GM23338 (cell line): ENCODE results near the gene MAST4. TPM values are rescaled to one million over a fixed set of nuclear protein-coding genes. Genes with fewer than 3 reads are reported as not detected.

Experiments used
- ATAC-seq: fragments of 200-7000 bp; cut with Tn5 transposase; 3 replicates; pipeline ENCODE4 v1.9.1; 2020
- DNase-seq: peaks from one replicate; pipeline ENCODE4 v3.0.0-alpha.2; 2015; ENCODE audit warnings: low spot score
- H2AFZ ChIP-seq: fragments of 200-600 bp; sonication (generic); 2 replicates; pipeline ENCODE4 v1.8.0; 2016; ENCODE audit warnings: antibody characterized with exemption, mild to moderate bottlenecking, moderate library complexity
- H3F3A ChIP-seq: fragments of 200-600 bp; sonication (generic); replicated peaks from 2 replicates; pipeline ENCODE4 v1.8.0; 2017; ENCODE audit warnings: antibody characterized with exemption, mixed run types, low read depth
- H3K27ac ChIP-seq: fragments of 200-600 bp; sonication (generic); 2 replicates; pipeline ENCODE4 v1.6.1; 2016; ENCODE audit warnings: low read depth
- H3K27me3 ChIP-seq: fragments of 200-600 bp; sonication (generic); 2 replicates; pipeline ENCODE4 v1.8.0; 2016; ENCODE audit warnings: mild to moderate bottlenecking, mixed run types, moderate library complexity; ENCODE audit not compliant: insufficient read depth
- H3K36me3 ChIP-seq: fragments of 200-600 bp; sonication (generic); 2 replicates; pipeline ENCODE4 v1.8.0; 2016; ENCODE audit warnings: mild to moderate bottlenecking; ENCODE audit not compliant: insufficient read depth
- H3K4me1 ChIP-seq: fragments of 200-600 bp; sonication (generic); 2 replicates; pipeline ENCODE4 v1.8.0; 2016; ENCODE audit warnings: mild to moderate bottlenecking, moderate library complexity; ENCODE audit not compliant: insufficient read depth
- H3K4me2 ChIP-seq: fragments of 200-600 bp; sonication (generic); 2 replicates; pipeline ENCODE4 v1.7.1; 2017; ENCODE audit warnings: mixed run types
- H3K4me3 ChIP-seq: fragments of 200-600 bp; sonication (generic); 2 replicates; pipeline ENCODE4 v1.6.1; 2016; ENCODE audit warnings: mixed run types
- H3K79me2 ChIP-seq: fragments of 200-600 bp; sonication (generic); replicated peaks from 2 replicates; pipeline ENCODE4 v1.8.0; 2017; ENCODE audit warnings: mild to moderate bottlenecking; ENCODE audit not compliant: insufficient read depth
- H3K9me2 ChIP-seq: fragments of 200-600 bp; sonication (generic); 2 replicates; pipeline ENCODE4 v1.8.0; 2017; ENCODE audit not compliant: insufficient read depth
- H4K20me1 ChIP-seq: fragments of 200-600 bp; sonication (generic); replicated peaks from 2 replicates; pipeline ENCODE4 v1.8.0; 2017; ENCODE audit warnings: mild to moderate bottlenecking; ENCODE audit not compliant: insufficient read depth
- H3K27ac Mint-ChIP-seq: 2 replicates; pipeline ENCODE4 v1.8.0; 2020; ENCODE audit warnings: inconsistent platforms, mild to moderate bottlenecking, moderate library complexity, mixed read lengths
- H3K27me3 Mint-ChIP-seq: 3 replicates; pipeline ENCODE4 v1.8.0; 2022; ENCODE audit warnings: low read depth, mild to moderate bottlenecking, moderate library complexity, mixed read lengths, inconsistent platforms; ENCODE audit not compliant: insufficient read depth, poor library complexity
- H3K36me3 Mint-ChIP-seq: 3 replicates; pipeline ENCODE4 v1.8.0; 2021; ENCODE audit warnings: low read depth, mild to moderate bottlenecking, inconsistent platforms, moderate library complexity, mixed read lengths
- H3K4me1 Mint-ChIP-seq: 3 replicates; pipeline ENCODE4 v1.8.0; 2020; ENCODE audit warnings: mild to moderate bottlenecking, inconsistent platforms, mixed read lengths
- H3K4me3 Mint-ChIP-seq: 3 replicates; pipeline ENCODE4 v1.8.0; 2021; ENCODE audit warnings: moderate library complexity, mild to moderate bottlenecking, inconsistent platforms, mixed read lengths
- H3K9me3 Mint-ChIP-seq: 3 replicates; pipeline ENCODE4 v1.8.0; 2020; ENCODE audit warnings: moderate library complexity, mild to moderate bottlenecking, inconsistent platforms, mixed read lengths
- CREB1 ChIP-seq: fragments of 250-450 bp; sonication (Bioruptor Pico); IDR thresholded peaks from 2 replicates; pipeline ENCODE4 v1.5.0; 2020; ENCODE audit warnings: low read depth, mild to moderate bottlenecking, moderate library complexity
- CTCF ChIP-seq, 2 experiments: fragments of 200-600 bp in 1 of 2; sonication (generic) in 1 of 2; conservative IDR thresholded peaks; 2 replicates each; pipeline versions ENCODE4 v1.5.1 to v1.6.1; 2016 to 2017; ENCODE audit warnings: antibody characterized with exemption in 2 of 2, low read depth in 2 of 2, mild to moderate bottlenecking in 2 of 2, moderate library complexity in 1 of 2
- ETS1 ChIP-seq: IDR thresholded peaks from 2 replicates; pipeline ENCODE4 v1.6.1; 2016; ENCODE audit warnings: antibody characterized with exemption
- EZH2 ChIP-seq: fragments of 200-600 bp; sonication (generic); IDR thresholded peaks from one replicate; pipeline ENCODE4 v1.8.0; 2017; ENCODE audit warnings: antibody characterized with exemption, mild to moderate bottlenecking, low read depth; ENCODE audit not compliant: unreplicated experiment
- EZH2phosphoT487 ChIP-seq: fragments of 200-600 bp; sonication (generic); IDR thresholded peaks from one replicate; pipeline ENCODE4 v1.8.1; 2018; ENCODE audit warnings: antibody characterized with exemption; ENCODE audit not compliant: unreplicated experiment
- JUNB ChIP-seq: IDR thresholded peaks from one replicate; pipeline ENCODE4 v1.6.1; 2016; ENCODE audit warnings: antibody characterized with exemption; ENCODE audit not compliant: unreplicated experiment
- NANOG ChIP-seq: IDR thresholded peaks from 2 replicates; pipeline ENCODE4 v1.6.1; 2016; ENCODE audit warnings: antibody characterized with exemption, borderline replicate concordance
- REST ChIP-seq: IDR thresholded peaks from one replicate; pipeline ENCODE4 v1.6.1; 2018; ENCODE audit warnings: antibody characterized with exemption; ENCODE audit not compliant: unreplicated experiment
- STAT1 ChIP-seq: IDR thresholded peaks from one replicate; pipeline ENCODE4 v1.6.1; 2016; ENCODE audit warnings: antibody characterized with exemption; ENCODE audit not compliant: unreplicated experiment
- ZNF331 ChIP-seq: fragments of 250-450 bp; sonication (Bioruptor Pico); IDR thresholded peaks from 2 replicates; pipeline ENCODE4 v1.5.0; 2020; ENCODE audit warnings: low read depth, mild to moderate bottlenecking, moderate library complexity
- ZNF462 ChIP-seq: fragments of 250-450 bp; sonication (Bioruptor Pico); IDR thresholded peaks from 2 replicates; pipeline ENCODE4 v1.5.0; 2020; ENCODE audit warnings: mild to moderate bottlenecking, moderate library complexity
- polyA plus RNA-seq: library from polyadenylated mRNA; unstranded; fragments of >200 nt; fragmentation: Nextera tagmentation; extraction: Ambion mirVana; gene quantifications from 2 replicates; pipeline ENCODE4 v1.2.1, GENCODE V29; 2016
- total RNA-seq: library from RNA; depleted of rRNA; stranded (reverse); fragments of >200 nt; shearing (Covaris generic); gene quantifications from 2 replicates; pipeline ENCODE4 v1.2.3, GENCODE V29; 2014

Gene MAST4
- total and polyA plus RNA-seq, 2 experiments from 2014 or later: 3.6 to 8.5 TPM

- Histone ChIP-seq H3K79me2 (no peaks in the 10 kb centered on the region), H3K4me2 (no peak overlapping the region), H3K36me3 (no peaks in the 10 kb centered on the region), H3K4me3 (no peak overlapping the region), H2AFZ (no peak overlapping the region), H3K27me3 (no peaks in the 10 kb centered on the region), H3K4me1 (peaks cover 14% of the 10 kb centered on the region), H4K20me1 (no peaks in the 10 kb centered on the region), H3F3A (no peaks in the 10 kb centered on the region), H3K27ac (no peak overlapping the region), H3K9me2 (no peaks in the 10 kb centered on the region)
- no peak for DNase-seq
- no peak for ATAC-seq
- Mint-ChIP-seq H3K27me3 (no peaks in the 10 kb centered on the region), H3K36me3 (no peaks in the 10 kb centered on the region), H3K27ac (no peak overlapping the region; the same call in 1 of the 2 replicates), H3K9me3 (no peaks in the 10 kb centered on the region), H3K4me1 (peaks cover 17% of the 10 kb centered on the region), H3K4me3 (no peak overlapping the region)
- TF ChIP-seq ZNF331 (CRISPR knock-in tag): no peak
- no peak for TF ChIP-seq STAT1
- TF ChIP-seq REST: no peak
- TF ChIP-seq ZNF462 (CRISPR knock-in tag): no peak
- no peak for TF ChIP-seq NANOG
- TF ChIP-seq EZH2: no peak
- no peak for TF ChIP-seq CTCF (conservative IDR thresholded peaks at IDR 0.05; ENCODE audit: low read depth in 2 of 2)
- no peak for TF ChIP-seq ETS1
- no peak for TF ChIP-seq EZH2phosphoT487
- no peak for TF ChIP-seq CREB1 (CRISPR knock-in tag)
- TF ChIP-seq JUNB: no peak
These were observed 48.8 kb downstream of the MAST4 start for GRCh38 chr5:66645039-66645438.
